Mesothelial cell of epicardium (in vitro differentiated cells): ENCODE results near the gene PASD1. TPM values are rescaled to one million over a fixed set of nuclear protein-coding genes. Genes with fewer than 3 reads are reported as not detected.

Source experiments
- DNase-seq, 2 experiments: peaks; one replicate each; pipeline ENCODE4 v3.0.0; 2021; ENCODE audit warnings: low spot score in 2 of 2; ENCODE audit not compliant: unreplicated experiment in 2 of 2
- H3K27ac Mint-ChIP-seq: 2 replicates; pipeline ENCODE4 v1.8.0; 2021; ENCODE audit warnings: mixed read lengths
- H3K27me3 Mint-ChIP-seq: 2 replicates; pipeline ENCODE4 v1.8.0; 2021; ENCODE audit warnings: low read depth, mixed read lengths
- H3K36me3 Mint-ChIP-seq: 2 replicates; pipeline ENCODE4 v1.8.0; 2021; ENCODE audit warnings: mixed read lengths
- H3K4me1 Mint-ChIP-seq: 2 replicates; pipeline ENCODE4 v1.8.0; 2021; ENCODE audit warnings: mixed read lengths
- H3K4me3 Mint-ChIP-seq: 2 replicates; pipeline ENCODE4 v1.8.0; 2021; ENCODE audit warnings: mild to moderate bottlenecking, moderate library complexity, mixed read lengths
- H3K9me3 Mint-ChIP-seq: 2 replicates; pipeline ENCODE4 v1.8.0; 2021; ENCODE audit warnings: mixed read lengths
- total RNA-seq: library from RNA; stranded (reverse); gene quantifications from 3 replicates; pipeline ENCODE4 v1.2.1, GENCODE V29; 2021
- TF ChIP-seq, protein P1 (sequence below): fragments of 200-600 bp; sonication (generic); IDR thresholded peaks from one replicate; pipeline ENCODE4 v1.5.0; 2021; ENCODE audit warnings: antibody characterized with exemption; ENCODE audit not compliant: unreplicated experiment

Gene PASD1
- total RNA-seq, 1 donor from 2014 or later: not detected

DNA sequence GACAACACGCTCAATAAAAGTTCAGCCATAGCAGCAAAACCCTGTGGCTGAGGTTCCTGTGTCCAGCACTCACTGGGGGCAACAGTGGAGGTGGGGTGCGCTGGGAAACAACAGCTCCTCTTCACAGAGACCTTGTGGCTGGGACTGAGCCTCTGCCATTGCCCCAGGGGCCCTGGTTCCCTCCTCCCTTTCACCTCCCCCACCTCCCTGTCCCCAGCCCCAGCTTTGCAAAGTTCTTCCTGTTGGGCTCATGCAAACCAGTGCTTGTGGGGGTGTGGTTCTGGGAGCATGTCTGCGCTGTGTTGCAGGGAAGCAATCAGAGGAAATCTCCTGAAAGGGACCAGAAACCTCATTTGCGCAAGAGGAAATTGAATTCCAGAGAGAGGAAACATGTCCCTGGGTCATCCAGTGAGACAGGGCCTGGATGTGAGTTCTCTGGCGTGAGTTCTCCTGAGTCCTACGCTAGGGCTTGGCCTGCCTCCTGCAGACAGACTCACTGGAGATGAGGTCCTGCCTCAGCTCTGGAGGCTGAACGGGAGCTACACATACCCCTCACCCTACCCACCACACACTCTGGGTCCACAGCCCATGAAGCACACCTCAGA is 159.8 kb downstream of the PASD1 start:
- Mint-ChIP-seq H3K4me3 (no peak overlapping the region), H3K36me3 (no peaks in the 10 kb centered on the region), H3K27ac (no peak overlapping the region), H3K4me1 (peaks cover 4% of the 10 kb centered on the region), H3K9me3 (peaks cover 12% of the 10 kb centered on the region), H3K27me3 (peaks cover 8% of the 10 kb centered on the region)
- DNase-seq: no peak
- TF ChIP-seq, protein P1, sequence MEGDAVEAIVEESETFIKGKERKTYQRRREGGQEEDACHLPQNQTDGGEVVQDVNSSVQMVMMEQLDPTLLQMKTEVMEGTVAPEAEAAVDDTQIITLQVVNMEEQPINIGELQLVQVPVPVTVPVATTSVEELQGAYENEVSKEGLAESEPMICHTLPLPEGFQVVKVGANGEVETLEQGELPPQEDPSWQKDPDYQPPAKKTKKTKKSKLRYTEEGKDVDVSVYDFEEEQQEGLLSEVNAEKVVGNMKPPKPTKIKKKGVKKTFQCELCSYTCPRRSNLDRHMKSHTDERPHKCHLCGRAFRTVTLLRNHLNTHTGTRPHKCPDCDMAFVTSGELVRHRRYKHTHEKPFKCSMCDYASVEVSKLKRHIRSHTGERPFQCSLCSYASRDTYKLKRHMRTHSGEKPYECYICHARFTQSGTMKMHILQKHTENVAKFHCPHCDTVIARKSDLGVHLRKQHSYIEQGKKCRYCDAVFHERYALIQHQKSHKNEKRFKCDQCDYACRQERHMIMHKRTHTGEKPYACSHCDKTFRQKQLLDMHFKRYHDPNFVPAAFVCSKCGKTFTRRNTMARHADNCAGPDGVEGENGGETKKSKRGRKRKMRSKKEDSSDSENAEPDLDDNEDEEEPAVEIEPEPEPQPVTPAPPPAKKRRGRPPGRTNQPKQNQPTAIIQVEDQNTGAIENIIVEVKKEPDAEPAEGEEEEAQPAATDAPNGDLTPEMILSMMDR: no peak

GRCh38 chrX:151724563-151725337 is 161.3 kb downstream of the PASD1 start:
- TF ChIP-seq, protein P1: no peak
- H3K4me3 Mint-ChIP-seq: no peak overlapping the region
- H3K36me3 Mint-ChIP-seq: no peaks in the 10 kb centered on the region
- DNase-seq: no peak
- H3K4me1 Mint-ChIP-seq: peaks cover 4% of the 10 kb centered on the region
- H3K9me3 Mint-ChIP-seq: peaks cover 13% of the 10 kb centered on the region
- H3K27me3 Mint-ChIP-seq: peaks cover 11% of the 10 kb centered on the region
- H3K27ac Mint-ChIP-seq: no peak overlapping the region

DNA sequence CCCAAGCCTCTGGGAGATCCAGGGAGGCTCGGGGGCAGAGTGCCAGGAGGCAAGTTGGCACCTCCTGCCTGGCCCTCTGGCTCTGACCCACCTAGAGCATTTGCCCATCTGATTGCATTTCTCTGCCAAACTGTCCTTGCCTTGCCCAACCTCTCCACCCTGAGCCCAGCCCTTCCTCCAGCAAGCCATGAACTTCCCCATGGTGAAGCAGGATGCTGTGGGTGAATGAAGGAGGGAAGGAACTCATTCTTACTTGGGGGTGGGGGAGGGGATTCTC is 161.8 kb downstream of the PASD1 start:
- TF ChIP-seq, protein P1: no peak
- Mint-ChIP-seq H3K27me3 (peaks cover 14% of the 10 kb centered on the region), H3K36me3 (no peaks in the 10 kb centered on the region), H3K27ac (no peak overlapping the region), H3K9me3 (peaks cover 13% of the 10 kb centered on the region), H3K4me1 (peaks cover 4% of the 10 kb centered on the region), H3K4me3 (no peak overlapping the region)
- no peak for DNase-seq

Other genes starting within 250 kb of the PASD1 start
- 30.1 to 30.4 TPM (median 30.3 TPM) in 3 replicates for gene VMA21, start 166.5 kb upstream of the PASD1 start, total RNA-seq
- gene PRRG3, start 131.8 kb downstream of the PASD1 start, total RNA-seq: 1.9 to 2.5 TPM (median 2.3 TPM) in 3 replicates
- not detected in 3 replicates for gene FATE1, start 152.4 kb downstream of the PASD1 start, total RNA-seq
- not detected in 3 replicates for gene CNGA2, start 171.1 kb downstream of the PASD1 start, total RNA-seq